ENCODE data around the gene CTDSPL. TPM values are rescaled to one million over a fixed set of nuclear protein-coding genes. Genes with fewer than 3 reads are reported as not detected.

The CTDSPL gene
- total and polyA plus RNA-seq, 2 of the 8 experiments (the other 6 are each of a cell fraction or from before 2014, with no cell fraction given) = 20.3 to 42.2 TPM

GRCh38 chr3:38021196-38021595 is 159.5 kb downstream of the CTDSPL start:
- no peak overlapping the region for H2BK12ac ChIP-seq (ENCODE audit: low read depth, low read length)
- no peak overlapping the region for H3K18ac ChIP-seq (ENCODE audit: extremely low read depth, low read length)
- H2BK120ac ChIP-seq (replicated peaks; ENCODE audit: low read depth, low read length) = no peak overlapping the region
- no peak overlapping the region for H2BK20ac ChIP-seq (ENCODE audit: low read length)
- peaks cover 0 to 8% (median 7%) of the 10 kb centered on the region in 4 experiments; a peak in 6 of 7 replicates for H3K27me3 ChIP-seq (replicated peaks in 1 of 4; ENCODE audit: control insufficient read depth in 3 of 4, extremely low read depth in 1 of 4, insufficient read depth in 3 of 4, low read length in 3 of 4)
- H3K36me3 ChIP-seq (ENCODE audit: control insufficient read depth in 2 of 4, insufficient read depth in 4 of 4, low read length in 3 of 4) = peaks cover 0 to under 1% (median 0%) of the 10 kb centered on the region in 4 experiments; a peak in 1 of 8 replicates
- peaks cover 0 to 6% (median 2%) of the 10 kb centered on the region in 4 experiments; a peak in 4 of 7 replicates for H3K4me1 ChIP-seq (replicated peaks in 1 of 4; ENCODE audit: control insufficient read depth in 3 of 4, insufficient read depth in 4 of 4, low read length in 3 of 4)
- H3K79me2 ChIP-seq (ENCODE audit: control insufficient read depth in 1 of 2, insufficient read depth in 2 of 2, low read length in 2 of 2) = no peaks in the 10 kb centered on the region
- no peak overlapping the region for H3K4ac ChIP-seq (replicated peaks; ENCODE audit: insufficient read length, low read depth, low read length)
- 82% methylated on average over 4 of the region's 4 CpGs; no CpG with 5 or more reads in 1 of the 2 experiments for WGBS, 2 experiments (ENCODE audit: extremely low coverage in 1 of 2, insufficient coverage in 1 of 2, insufficient read length in 1 of 2, insufficient replicate concordance in 2 of 2, low coverage in 1 of 2, low lambda C conversion rate in 2 of 2, missing lambda C conversion rate in 1 of 2)
- H3K23me2 ChIP-seq (ENCODE audit: low read depth, low read length) = peaks cover 6% of the 10 kb centered on the region; the same call in 1 of the 2 replicates
- no peak overlapping the region for H3K23ac ChIP-seq (ENCODE audit: insufficient read length)
- H3K9ac ChIP-seq (replicated peaks in 1 of 4; ENCODE audit: extremely low read depth in 1 of 4, low read depth in 3 of 4, low read length in 3 of 4) = no peak overlapping the region; a peak in 1 of 7 replicates
- H3K4me3 ChIP-seq (ENCODE audit: extremely low read depth in 1 of 4, insufficient read depth in 2 of 4, low read depth in 3 of 4, low read length in 4 of 4) = no peak overlapping the region
- no peak overlapping the region for H4K91ac ChIP-seq (replicated peaks; ENCODE audit: insufficient read length, low read length)
- peak overlapping the region; percentile 29; the same call in 1 of the 2 replicates for H4K8ac ChIP-seq (ENCODE audit: extremely low read depth, insufficient read depth, low read length)
- ChIA-PET CTCF (ENCODE audit: partially characterized antibody) (interaction anchor here (0.6 to 4.3 kb wide), 7 partner anchors 8 to 165 kb away, joined by 3 to 54 read pairs (median 4); no protein-coding TSS in a partner anchor), POLR2A (ENCODE audit: partially characterized antibody) (no interaction called here)
- peaks cover 9% of the 10 kb centered on the region in 2 experiments for H4K20me1 ChIP-seq (replicated peaks in 1 of 2; ENCODE audit: control insufficient read depth in 1 of 2, insufficient read depth in 2 of 2, low read length in 2 of 2)
- H3K79me1 ChIP-seq (ENCODE audit: low read depth, low read length) = no peaks in the 10 kb centered on the region; the same call in 1 of the 2 replicates
- H2AFZ ChIP-seq (ENCODE audit: low read length) = no peak overlapping the region
- H3K4me2 ChIP-seq (ENCODE audit: insufficient read depth in 1 of 2, low read depth in 2 of 2, low read length in 2 of 2) = no peak overlapping the region
- no peak overlapping the region for H3K14ac ChIP-seq (ENCODE audit: insufficient read length)
- DNase-seq (ENCODE audit: low read depth in 1 of 2, low spot score in 2 of 2) = no peak
- H3K27ac ChIP-seq (ENCODE audit: low read depth, low read length) = no peak overlapping the region
- no peak for FAIRE-seq
- no peaks in the 10 kb centered on the region for H3K9me3 ChIP-seq (ENCODE audit: insufficient read depth in 2 of 2, low read depth in 1 of 2, low read length in 1 of 2)
- no peak overlapping the region for H3K56ac ChIP-seq (replicated peaks; ENCODE audit: insufficient read length, low read depth, low read length)
- H2BK5ac ChIP-seq (ENCODE audit: low read depth, low read length) = no peak overlapping the region
- no peak overlapping the region for H2AK5ac ChIP-seq (ENCODE audit: low read depth, low read length)
- TF ChIP-seq BACH1 (IDR thresholded peaks at IDR 0.05; ENCODE audit: low read length) (no peak), EP300 (IDR thresholded peaks at IDR 0.05; ENCODE audit: borderline replicate concordance in 1 of 2, low read depth in 2 of 2, low read length in 2 of 2) (no peak), TAF7 (optimal IDR thresholded peaks at IDR 0.05; ENCODE audit: borderline replicate concordance, low read depth, low read length) (no peak), TEAD4 (IDR thresholded peaks at IDR 0.05; ENCODE audit: low read depth, low read length) (no peak), SP2 (IDR thresholded peaks at IDR 0.05; ENCODE audit: low read length) (no peak), SRF (IDR thresholded peaks at IDR 0.05; ENCODE audit: low read depth, low read length) (no peak), TCF12 (IDR thresholded peaks at IDR 0.05; ENCODE audit: low read depth, low read length) (no peak), EZH2 (IDR thresholded peaks at IDR 0.05; ENCODE audit: low read depth, low read length, severe bottlenecking) (no peak), ASH2L (IDR thresholded peaks at IDR 0.05; ENCODE audit: low read length) (no peak)
- no peak overlapping the region for H4K5ac ChIP-seq (ENCODE audit: insufficient read length, low read depth, low read length)
- H2BK15ac ChIP-seq (ENCODE audit: low read length) = no peak overlapping the region
